ENCODE measurements around the gene FSHB.
"Not testable (repeated sequence)": the region's sequence is repeated elsewhere in the genome, so short reads cannot be mapped to it uniquely, and the experiment has no call there.

The FSHB gene

GRCh38 chr11:30230714-30231113 is at the start of gene FSHB:
FSHB (plus strand) TSS chr11:30231014; CDS start chr11:30231903, 889 bp downstream.
- ATAC-seq: no peak
- Mint-ChIP-seq H3K9me3 (peaks cover 12% of the 10 kb centered on the region), H3K4me3 (no peak within 1 kb of the TSS), H3K27me3 (peaks cover 27% of the 10 kb centered on the region), H3K36me3 (peaks cover 7% of the 10 kb centered on the region), H3K4me1 (no peaks in the 10 kb centered on the region), H3K27ac (no peak within 1 kb of the TSS)

GRCh38 chr11:30186748-30187147 is 44.1 kb upstream of the FSHB start:
- no peak overlapping the region for H3K27ac Mint-ChIP-seq
- H3K36me3 Mint-ChIP-seq: no peaks in the 10 kb centered on the region
- no peaks in the 10 kb centered on the region for H3K4me1 Mint-ChIP-seq
- no peak for ATAC-seq
- no peak overlapping the region for H3K4me3 Mint-ChIP-seq
- H3K27me3 Mint-ChIP-seq: no peaks in the 10 kb centered on the region
- H3K9me3 Mint-ChIP-seq: peaks cover 13% of the 10 kb centered on the region

GRCh38 chr11:30192620-30193019 is 38.2 kb upstream of the FSHB start:
- Mint-ChIP-seq H3K36me3 (no peaks in the 10 kb centered on the region), H3K4me3 (no peak overlapping the region), H3K27ac (no peak overlapping the region), H3K9me3 (peaks cover 2% of the 10 kb centered on the region), H3K27me3 (no peaks in the 10 kb centered on the region), H3K4me1 (peaks cover 8% of the 10 kb centered on the region)
- no peak for ATAC-seq

- ATAC-seq: peak; percentile 75
- H3K9me3 Mint-ChIP-seq: no peaks in the 10 kb centered on the region
- no peaks in the 10 kb centered on the region for H3K27me3 Mint-ChIP-seq
- no peak overlapping the region for H3K4me3 Mint-ChIP-seq
- no peak overlapping the region for H3K27ac Mint-ChIP-seq
- H3K36me3 Mint-ChIP-seq: no peaks in the 10 kb centered on the region
- peaks cover 8% of the 10 kb centered on the region for H3K4me1 Mint-ChIP-seq
Measured at GRCh38 chr11:30196400-30197206, 34.2 kb upstream of the FSHB start.

- no peak for ATAC-seq
- no peaks in the 10 kb centered on the region for H3K36me3 Mint-ChIP-seq
- no peak overlapping the region for H3K4me3 Mint-ChIP-seq
- H3K9me3 Mint-ChIP-seq: no peaks in the 10 kb centered on the region
- peaks cover 8% of the 10 kb centered on the region for H3K4me1 Mint-ChIP-seq
- H3K27me3 Mint-ChIP-seq: no peaks in the 10 kb centered on the region
- H3K27ac Mint-ChIP-seq: no peak overlapping the region
Measured at GRCh38 chr11:30197869-30198268, 32.9 kb upstream of the FSHB start.

GRCh38 chr11:30202989-30203388 is 27.8 kb upstream of the FSHB start:
- H3K4me3 Mint-ChIP-seq, H3K27ac Mint-ChIP-seq, ATAC-seq, H3K9me3 Mint-ChIP-seq, H3K27me3 Mint-ChIP-seq, H3K36me3 Mint-ChIP-seq: not testable (repeated sequence)
- peaks cover 15% of the 10 kb centered on the region for H3K4me1 Mint-ChIP-seq

GRCh38 chr11:30203850-30204249 is 27.0 kb upstream of the FSHB start:
- no peak overlapping the region for H3K4me3 Mint-ChIP-seq
- no peaks in the 10 kb centered on the region for H3K36me3 Mint-ChIP-seq
- H3K9me3 Mint-ChIP-seq: no peaks in the 10 kb centered on the region
- H3K27ac Mint-ChIP-seq: no peak overlapping the region
- H3K4me1 Mint-ChIP-seq: peaks cover 16% of the 10 kb centered on the region
- ATAC-seq: no peak
- no peaks in the 10 kb centered on the region for H3K27me3 Mint-ChIP-seq

GRCh38 chr11:30206249-30206996 is 24.4 kb upstream of the FSHB start:
- Mint-ChIP-seq H3K4me1 (peaks cover 16% of the 10 kb centered on the region), H3K27ac (peak overlapping the region; percentile 75), H3K27me3 (no peaks in the 10 kb centered on the region), H3K4me3 (peak overlapping the region; percentile 42), H3K9me3 (no peaks in the 10 kb centered on the region), H3K36me3 (no peaks in the 10 kb centered on the region)
- ATAC-seq: peak; percentile 86

GRCh38 chr11:30210357-30210756 is 20.5 kb upstream of the FSHB start:
- H3K36me3 Mint-ChIP-seq: no peaks in the 10 kb centered on the region
- no peak for ATAC-seq
- H3K27ac Mint-ChIP-seq: no peak overlapping the region
- H3K9me3 Mint-ChIP-seq: no peaks in the 10 kb centered on the region
- H3K4me3 Mint-ChIP-seq: no peak overlapping the region
- peaks cover 16% of the 10 kb centered on the region for H3K4me1 Mint-ChIP-seq
- H3K27me3 Mint-ChIP-seq: no peaks in the 10 kb centered on the region

- no peaks in the 10 kb centered on the region for H3K36me3 Mint-ChIP-seq
- H3K27me3 Mint-ChIP-seq: peaks cover 13% of the 10 kb centered on the region
- H3K27ac Mint-ChIP-seq: no peak overlapping the region
- no peak overlapping the region for H3K4me3 Mint-ChIP-seq
- ATAC-seq: no peak
- H3K9me3 Mint-ChIP-seq: no peaks in the 10 kb centered on the region
- H3K4me1 Mint-ChIP-seq: no peaks in the 10 kb centered on the region
Measured at GRCh38 chr11:30216534-30216933, 14.3 kb upstream of the FSHB start.

GRCh38 chr11:30218278-30218677 is 12.5 kb upstream of the FSHB start:
- no peak for ATAC-seq
- H3K36me3 Mint-ChIP-seq: no peaks in the 10 kb centered on the region
- H3K4me1 Mint-ChIP-seq: no peaks in the 10 kb centered on the region
- no peaks in the 10 kb centered on the region for H3K9me3 Mint-ChIP-seq
- H3K27ac Mint-ChIP-seq: no peak overlapping the region
- H3K4me3 Mint-ChIP-seq: no peak overlapping the region
- H3K27me3 Mint-ChIP-seq: peaks cover 13% of the 10 kb centered on the region

GRCh38 chr11:30225642-30226041 is 5.2 kb upstream of the FSHB start:
- Mint-ChIP-seq H3K27ac (no peak overlapping the region), H3K4me3 (no peak overlapping the region), H3K36me3 (peaks cover 7% of the 10 kb centered on the region), H3K4me1 (no peaks in the 10 kb centered on the region), H3K27me3 (peaks cover 25% of the 10 kb centered on the region), H3K9me3 (peaks cover 15% of the 10 kb centered on the region)
- no peak for ATAC-seq

- Mint-ChIP-seq H3K4me3 (no peak overlapping the region), H3K27ac (no peak overlapping the region), H3K27me3 (peaks cover 27% of the 10 kb centered on the region), H3K9me3 (peaks cover 15% of the 10 kb centered on the region), H3K4me1 (no peaks in the 10 kb centered on the region), H3K36me3 (peaks cover 7% of the 10 kb centered on the region)
- no peak for ATAC-seq
Measured at GRCh38 chr11:30228323-30228884, 2.4 kb upstream of the FSHB start.

- no peaks in the 10 kb centered on the region for H3K36me3 Mint-ChIP-seq
- no peak overlapping the region for H3K4me3 Mint-ChIP-seq
- no peak overlapping the region for H3K27ac Mint-ChIP-seq
- no peak for ATAC-seq
- no peaks in the 10 kb centered on the region for H3K4me1 Mint-ChIP-seq
- H3K27me3 Mint-ChIP-seq: no peaks in the 10 kb centered on the region
- H3K9me3 Mint-ChIP-seq: no peaks in the 10 kb centered on the region
Measured at GRCh38 chr11:30239025-30239424, 8.2 kb downstream of the FSHB start.

GRCh38 chr11:30244265-30244664 is 13.5 kb downstream of the FSHB start:
- Mint-ChIP-seq H3K4me1 (no peaks in the 10 kb centered on the region), H3K36me3 (no peaks in the 10 kb centered on the region), H3K27me3 (peaks cover 12% of the 10 kb centered on the region), H3K4me3 (no peak overlapping the region), H3K9me3 (no peaks in the 10 kb centered on the region), H3K27ac (no peak overlapping the region)
- ATAC-seq: no peak

GRCh38 chr11:30245621-30246020 is 14.8 kb downstream of the FSHB start:
- no peaks in the 10 kb centered on the region for H3K4me1 Mint-ChIP-seq
- no peak overlapping the region for H3K4me3 Mint-ChIP-seq

More at GRCh38 chr11:30245621-30246020, 14.8 kb downstream of the FSHB start:
- H3K27ac Mint-ChIP-seq: no peak overlapping the region
- H3K36me3 Mint-ChIP-seq: no peaks in the 10 kb centered on the region
- ATAC-seq: no peak
- peaks cover 12% of the 10 kb centered on the region for H3K27me3 Mint-ChIP-seq
- no peaks in the 10 kb centered on the region for H3K9me3 Mint-ChIP-seq
